Nephron progenitor cell (in vitro differentiated cells): Measurements from ENCODE around the gene MISP3.

ENCODE experiments used
- DNase-seq: peaks from one replicate; pipeline ENCODE4 v3.0.0; 2021
- H3K27ac Mint-ChIP-seq: 2 replicates; pipeline ENCODE4 v1.8.0; 2021; ENCODE audit warnings: mild to moderate bottlenecking, moderate library complexity, mixed read lengths
- H3K27me3 Mint-ChIP-seq: 2 replicates; pipeline ENCODE4 v1.8.0; 2021; ENCODE audit warnings: mild to moderate bottlenecking, low read depth, mixed read lengths; ENCODE audit not compliant: poor library complexity
- H3K36me3 Mint-ChIP-seq: 2 replicates; pipeline ENCODE4 v1.8.0; 2021; ENCODE audit warnings: low read depth, mixed read lengths
- H3K4me1 Mint-ChIP-seq: 2 replicates; pipeline ENCODE4 v1.8.0; 2021; ENCODE audit warnings: mixed read lengths
- H3K4me3 Mint-ChIP-seq: 2 replicates; pipeline ENCODE4 v1.8.0; 2021; ENCODE audit warnings: mild to moderate bottlenecking, moderate library complexity, mixed read lengths
- H3K9me3 Mint-ChIP-seq: 2 replicates; pipeline ENCODE4 v1.8.0; 2021; ENCODE audit warnings: mild to moderate bottlenecking, moderate library complexity, mixed read lengths
- TF ChIP-seq, protein P1 (sequence below): fragments of 200-600 bp; sonication (generic); IDR thresholded peaks from 2 replicates; pipeline ENCODE4 v1.5.0; 2021; ENCODE audit warnings: antibody characterized with exemption

MISP3 gene

DNA sequence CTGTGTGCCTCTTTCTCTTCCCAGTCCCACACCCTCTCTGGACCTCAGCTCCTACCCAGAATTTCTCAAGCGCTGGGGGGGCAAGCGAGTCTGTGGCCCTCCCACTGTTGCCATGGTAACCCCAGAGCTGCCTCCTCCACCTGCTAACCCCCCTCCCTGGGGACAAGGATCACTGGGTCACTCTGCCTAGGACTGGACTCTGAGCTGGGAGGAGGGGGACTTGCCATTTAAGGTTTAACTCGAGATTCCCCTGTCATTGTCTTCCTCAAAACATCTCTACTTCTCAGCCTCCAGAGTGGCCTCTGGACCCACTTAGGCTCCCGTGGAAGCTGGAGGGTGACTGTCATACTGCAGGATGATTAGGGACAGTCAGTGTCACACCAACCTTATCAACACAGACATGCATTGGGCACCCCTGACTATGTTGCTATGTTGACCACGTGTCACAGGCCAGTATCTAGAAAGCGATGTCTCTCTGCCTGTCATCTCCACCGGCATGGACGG is 12.9 kb upstream of the MISP3 start:
- TF ChIP-seq, protein P1, sequence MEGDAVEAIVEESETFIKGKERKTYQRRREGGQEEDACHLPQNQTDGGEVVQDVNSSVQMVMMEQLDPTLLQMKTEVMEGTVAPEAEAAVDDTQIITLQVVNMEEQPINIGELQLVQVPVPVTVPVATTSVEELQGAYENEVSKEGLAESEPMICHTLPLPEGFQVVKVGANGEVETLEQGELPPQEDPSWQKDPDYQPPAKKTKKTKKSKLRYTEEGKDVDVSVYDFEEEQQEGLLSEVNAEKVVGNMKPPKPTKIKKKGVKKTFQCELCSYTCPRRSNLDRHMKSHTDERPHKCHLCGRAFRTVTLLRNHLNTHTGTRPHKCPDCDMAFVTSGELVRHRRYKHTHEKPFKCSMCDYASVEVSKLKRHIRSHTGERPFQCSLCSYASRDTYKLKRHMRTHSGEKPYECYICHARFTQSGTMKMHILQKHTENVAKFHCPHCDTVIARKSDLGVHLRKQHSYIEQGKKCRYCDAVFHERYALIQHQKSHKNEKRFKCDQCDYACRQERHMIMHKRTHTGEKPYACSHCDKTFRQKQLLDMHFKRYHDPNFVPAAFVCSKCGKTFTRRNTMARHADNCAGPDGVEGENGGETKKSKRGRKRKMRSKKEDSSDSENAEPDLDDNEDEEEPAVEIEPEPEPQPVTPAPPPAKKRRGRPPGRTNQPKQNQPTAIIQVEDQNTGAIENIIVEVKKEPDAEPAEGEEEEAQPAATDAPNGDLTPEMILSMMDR = no peak
- Mint-ChIP-seq H3K27ac (no peak overlapping the region), H3K9me3 (no peaks in the 10 kb centered on the region), H3K4me1 (peaks cover 18% of the 10 kb centered on the region), H3K27me3 (peaks cover 85% of the 10 kb centered on the region), H3K36me3 (no peaks in the 10 kb centered on the region), H3K4me3 (no peak overlapping the region)
- DNase-seq = no peak

DNA sequence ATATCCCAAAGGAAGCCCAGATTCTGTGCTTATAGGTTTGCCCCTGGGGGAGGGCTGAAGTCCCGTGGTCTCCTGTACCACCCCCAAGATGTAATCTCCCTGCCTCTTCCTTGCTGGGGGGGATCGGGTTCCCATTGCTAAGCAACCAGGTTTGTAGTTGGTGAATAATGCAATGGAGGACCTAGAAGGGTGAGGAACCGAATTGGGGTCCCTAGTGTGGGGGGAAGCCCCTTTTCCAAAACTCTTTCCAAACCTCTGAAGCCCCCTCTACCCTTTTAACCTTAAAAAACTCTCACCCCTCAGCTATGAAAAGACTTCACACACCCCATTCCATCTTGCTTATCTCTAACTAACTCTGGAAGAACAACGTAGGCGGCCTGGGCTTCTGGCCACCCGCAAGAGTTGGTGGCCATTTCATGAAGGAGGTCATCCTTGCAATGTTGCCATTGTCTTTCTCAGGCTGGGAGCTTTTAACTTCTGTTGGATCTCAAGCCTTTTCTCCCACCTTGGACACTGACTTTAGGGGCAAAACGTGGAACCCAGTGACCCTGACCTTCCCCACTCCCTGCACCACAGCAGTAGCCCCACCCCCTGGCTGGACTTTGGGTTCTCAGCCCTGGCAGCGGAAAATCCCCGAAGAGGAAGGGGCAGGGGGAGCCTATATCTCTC is 11.4 kb upstream of the MISP3 start:
- TF ChIP-seq, protein P1 = no peak
- no peak overlapping the region for H3K27ac Mint-ChIP-seq
- no peak overlapping the region for H3K4me3 Mint-ChIP-seq
- peaks cover 78% of the 10 kb centered on the region for H3K27me3 Mint-ChIP-seq
- H3K36me3 Mint-ChIP-seq = no peaks in the 10 kb centered on the region
- no peak for DNase-seq
- peaks cover 18% of the 10 kb centered on the region for H3K4me1 Mint-ChIP-seq
- H3K9me3 Mint-ChIP-seq = no peaks in the 10 kb centered on the region

DNA sequence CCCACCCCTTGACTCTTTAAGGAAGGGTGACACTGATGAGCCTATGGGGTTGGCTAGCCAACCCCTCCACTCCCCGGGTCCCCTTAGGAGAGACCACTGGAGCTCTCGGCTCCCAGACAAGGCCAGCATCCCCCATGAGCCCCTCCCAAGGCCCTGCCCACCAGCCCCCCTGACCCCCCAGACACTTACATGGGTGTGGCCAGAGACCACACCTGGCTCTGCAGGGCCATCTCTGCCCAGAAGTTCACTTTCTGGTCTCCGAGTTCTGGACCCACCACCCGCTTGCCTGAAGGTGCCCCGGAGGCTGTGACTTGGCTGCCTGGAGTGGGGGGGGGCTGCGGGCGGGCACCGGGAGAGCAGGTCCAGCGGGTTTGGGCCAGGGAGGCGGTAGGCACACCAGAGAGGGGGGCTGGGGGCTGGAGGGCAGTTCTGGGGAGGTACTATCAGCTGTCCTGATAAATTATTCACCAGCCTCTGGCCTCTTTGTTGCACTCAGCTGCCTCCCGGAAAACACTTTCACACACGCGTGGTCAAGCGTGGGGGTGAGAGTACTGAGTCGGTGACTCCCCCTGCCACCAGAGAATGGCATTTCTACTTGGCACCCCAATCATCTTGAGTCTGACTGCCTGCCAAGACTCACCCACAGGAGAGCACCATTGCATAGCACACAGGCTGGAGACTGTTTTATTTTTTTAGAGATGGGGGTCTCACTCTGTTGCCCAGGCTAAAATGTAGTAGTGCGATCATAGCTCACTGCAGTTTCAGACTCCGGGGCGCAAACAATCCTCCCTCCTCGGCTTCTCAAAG is 10.6 kb upstream of the MISP3 start, which contains the start of gene PALM3:
Gene PALM3 (minus strand): TSS at position 326 of the 807 bp plus-strand sequence. CDS start 96 bp downstream, at position 230.
- no peak within 1 kb of the TSS for H3K27ac Mint-ChIP-seq
- H3K27me3 Mint-ChIP-seq = peaks cover 76% of the 10 kb centered on the region
- H3K4me3 Mint-ChIP-seq = no peak within 1 kb of the TSS

DNA sequence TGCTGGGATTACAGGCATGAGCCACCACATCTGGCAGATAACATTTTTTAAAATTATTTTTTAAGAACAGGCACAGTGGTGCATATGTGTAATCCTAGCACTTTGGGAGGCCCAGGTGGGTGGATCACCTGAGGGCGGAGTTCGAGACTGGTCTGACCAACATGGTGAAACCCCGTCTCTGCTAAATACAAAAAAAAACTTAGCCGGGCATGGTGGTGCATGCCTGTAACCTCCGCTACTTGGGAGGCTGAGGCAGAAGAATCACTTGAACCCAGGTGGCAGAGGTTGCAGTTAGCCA is 10.1 kb upstream of the MISP3 start:
- Mint-ChIP-seq H3K9me3 (no peaks in the 10 kb centered on the region), H3K4me1 (peaks cover 18% of the 10 kb centered on the region), H3K27me3 (peaks cover 73% of the 10 kb centered on the region), H3K4me3 (no peak overlapping the region), H3K27ac (no peak overlapping the region), H3K36me3 (no peaks in the 10 kb centered on the region)
- TF ChIP-seq, protein P1 = no peak
- no peak for DNase-seq

More for the DNA sequence above, 10.6 kb upstream of the MISP3 start, which contains the start of gene PALM3:
- Mint-ChIP-seq H3K9me3 (no peaks in the 10 kb centered on the region), H3K4me1 (peaks cover 18% of the 10 kb centered on the region), H3K36me3 (no peaks in the 10 kb centered on the region)
- TF ChIP-seq, protein P1 = no peak
- no peak for DNase-seq

DNA sequence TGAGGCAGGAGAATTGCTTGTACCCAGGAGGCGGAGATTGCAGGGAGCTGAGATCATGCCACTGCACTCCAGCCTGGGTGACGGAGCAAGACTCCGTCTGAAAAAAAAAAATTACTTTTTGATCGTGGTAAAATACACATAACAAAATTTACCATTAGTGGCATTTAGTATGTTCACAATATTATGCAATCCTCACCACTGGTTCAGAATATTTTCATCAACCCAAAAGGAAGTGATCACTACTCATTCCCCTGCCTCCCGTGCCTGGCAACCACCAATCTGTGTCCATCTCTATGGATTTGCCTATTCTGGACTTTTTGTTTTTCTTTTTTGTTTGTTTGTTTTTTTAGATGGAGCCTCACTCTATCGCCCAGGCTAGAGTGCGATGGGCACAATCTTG is 9.5 kb upstream of the MISP3 start:
- TF ChIP-seq, protein P1 = no peak
- no peaks in the 10 kb centered on the region for H3K9me3 Mint-ChIP-seq
- H3K36me3 Mint-ChIP-seq = no peaks in the 10 kb centered on the region
- no peak overlapping the region for H3K4me3 Mint-ChIP-seq
- peaks cover 18% of the 10 kb centered on the region for H3K4me1 Mint-ChIP-seq
- no peak overlapping the region for H3K27ac Mint-ChIP-seq
- peaks cover 71% of the 10 kb centered on the region for H3K27me3 Mint-ChIP-seq
- no peak for DNase-seq
